HG03342 (cell line): ENCODE measurements around the gene HRCT1.
"Not testable (repeated sequence)": the region's sequence is repeated elsewhere in the genome, so short reads cannot be mapped to it uniquely, and the experiment has no call there.

ENCODE experiments used
- ATAC-seq: cut with Tn5 transposase; IDR thresholded peaks from one replicate; pipeline ENCODE4 v1.9.1; 2021; ENCODE audit warnings: mild to moderate bottlenecking, moderate library complexity; ENCODE audit not compliant: unreplicated experiment

Gene HRCT1

DNA sequence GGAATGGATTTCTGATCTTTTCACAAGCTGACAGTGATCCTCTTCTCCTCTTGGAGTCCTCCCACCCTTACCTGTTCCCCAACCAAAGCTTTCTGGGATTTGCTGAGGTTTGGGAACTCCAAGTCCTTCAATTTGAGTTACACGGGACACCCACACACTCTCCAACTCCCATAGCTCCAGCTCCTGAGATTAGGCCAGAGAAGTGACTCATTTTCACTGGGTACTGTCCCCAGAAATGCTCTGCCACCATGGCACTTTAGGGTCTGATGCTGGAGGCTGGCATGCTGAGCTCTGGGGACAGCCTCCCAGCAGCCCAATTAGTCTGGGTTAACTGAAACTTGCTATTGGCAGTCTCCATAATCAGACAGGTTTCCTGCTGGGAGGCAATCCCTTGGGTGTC, 14.0 kb upstream of the HRCT1 start:
- ATAC-seq = no peak

DNA sequence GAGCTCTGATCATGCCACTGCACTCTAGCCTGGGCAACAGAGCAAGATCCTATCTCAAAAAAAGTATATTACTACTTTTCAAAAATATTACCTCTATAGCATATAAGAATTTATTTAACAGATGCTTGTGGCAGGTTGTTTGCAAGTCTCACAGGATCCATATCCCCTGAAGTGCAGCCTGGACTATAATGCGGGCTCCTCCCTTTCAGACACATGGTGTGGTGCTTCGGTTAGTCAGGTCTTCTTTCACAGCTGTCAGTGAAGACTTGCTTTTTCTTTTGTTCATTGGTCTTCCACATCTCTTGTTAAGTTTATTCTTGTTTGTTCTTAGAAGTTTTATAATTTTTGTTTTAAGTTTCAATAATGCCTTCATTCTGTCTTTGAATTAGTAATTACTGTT, 9.4 kb upstream of the HRCT1 start:
- no peak for ATAC-seq

DNA sequence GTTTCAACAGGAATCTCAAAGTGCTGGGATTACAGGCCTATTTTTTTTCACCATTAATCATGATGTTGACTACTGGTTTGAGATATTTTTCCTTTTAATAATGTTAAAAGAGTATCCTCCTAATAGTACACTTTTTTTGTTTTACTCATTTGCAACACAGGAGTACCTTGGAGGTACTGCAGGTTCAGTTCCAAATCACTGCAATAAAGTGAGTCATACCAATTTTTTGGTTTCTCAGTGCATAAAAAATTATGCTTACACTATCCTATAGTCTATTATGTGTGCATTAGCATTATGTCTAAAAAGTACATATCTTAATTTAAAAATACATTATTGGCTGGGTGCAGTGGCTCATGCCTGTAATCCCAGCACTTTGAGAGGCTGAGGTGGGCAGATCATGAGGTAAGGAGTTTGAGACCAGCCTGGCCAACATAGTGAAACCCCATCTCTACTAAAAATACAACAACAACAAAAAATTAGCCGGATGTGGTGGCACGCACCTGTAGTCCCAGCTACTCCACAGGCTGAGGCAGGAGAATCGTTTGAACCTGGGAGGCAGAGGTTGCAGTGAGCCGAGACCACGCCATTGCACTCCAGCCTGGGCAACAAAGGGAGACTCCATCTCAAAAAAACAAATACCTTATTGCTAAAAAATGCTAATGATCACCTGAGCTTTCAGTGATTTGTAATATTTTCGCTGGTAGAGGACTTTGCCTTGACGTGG, 8.5 kb upstream of the HRCT1 start:
- not testable (repeated sequence) for ATAC-seq

DNA sequence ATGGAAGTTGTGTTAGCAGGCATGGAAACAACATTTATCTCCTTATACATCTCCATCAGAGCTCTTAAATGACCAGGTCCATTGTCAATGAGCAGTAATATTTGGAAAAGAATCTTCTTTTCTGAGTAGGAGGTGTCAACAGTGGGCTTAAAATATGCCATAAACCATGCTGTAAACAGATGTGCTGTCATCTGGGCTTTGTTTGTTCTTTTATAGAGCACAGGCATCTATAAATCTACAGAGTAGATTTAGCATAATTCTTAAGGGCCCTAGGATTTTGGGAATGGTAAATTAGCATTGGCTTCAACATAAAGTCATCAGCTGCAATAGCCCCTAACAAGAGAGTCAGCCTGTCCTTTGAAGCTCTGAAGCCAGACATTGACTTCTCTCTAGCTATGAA, 7.7 kb upstream of the HRCT1 start:
- no peak for ATAC-seq

DNA sequence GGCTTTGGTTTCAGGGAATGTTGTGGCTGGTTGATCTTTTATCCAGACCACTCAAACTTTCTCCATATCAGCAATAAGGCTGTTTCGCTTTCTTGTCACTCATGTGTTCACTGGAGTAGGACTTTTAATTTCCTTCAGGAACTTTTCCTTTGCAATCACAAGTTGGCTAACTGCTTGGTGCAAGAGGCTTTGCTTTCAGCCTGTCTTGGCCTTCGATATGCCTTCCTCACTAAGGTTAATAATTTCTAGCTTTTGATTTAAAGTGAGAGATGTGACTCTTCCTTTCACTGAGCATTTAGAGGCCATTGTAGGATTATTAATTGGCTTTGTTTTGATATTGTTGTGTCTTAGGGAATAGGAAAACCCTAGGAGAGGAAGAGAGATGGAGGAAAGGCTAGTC, 7.0 kb upstream of the HRCT1 start:
- ATAC-seq = no peak

DNA sequence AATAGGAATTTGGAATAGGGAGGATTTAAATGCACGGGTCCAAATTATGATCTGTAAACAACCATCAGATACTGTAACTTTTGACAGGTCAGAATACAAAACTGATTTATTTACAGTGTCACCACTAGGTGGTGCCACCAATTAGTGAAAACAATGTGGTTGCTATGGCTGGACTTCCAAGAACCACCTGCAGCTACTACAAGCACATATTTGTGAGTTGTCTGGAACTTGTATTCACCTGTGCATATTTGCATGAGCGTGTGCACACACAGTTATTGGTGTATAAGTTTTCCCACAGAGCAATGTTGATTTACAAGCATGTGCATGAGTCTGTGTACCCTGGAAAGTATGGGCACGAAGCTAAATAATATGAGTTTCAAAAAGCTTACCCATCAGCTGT, 3.0 kb upstream of the HRCT1 start:
- ATAC-seq = no peak

DNA sequence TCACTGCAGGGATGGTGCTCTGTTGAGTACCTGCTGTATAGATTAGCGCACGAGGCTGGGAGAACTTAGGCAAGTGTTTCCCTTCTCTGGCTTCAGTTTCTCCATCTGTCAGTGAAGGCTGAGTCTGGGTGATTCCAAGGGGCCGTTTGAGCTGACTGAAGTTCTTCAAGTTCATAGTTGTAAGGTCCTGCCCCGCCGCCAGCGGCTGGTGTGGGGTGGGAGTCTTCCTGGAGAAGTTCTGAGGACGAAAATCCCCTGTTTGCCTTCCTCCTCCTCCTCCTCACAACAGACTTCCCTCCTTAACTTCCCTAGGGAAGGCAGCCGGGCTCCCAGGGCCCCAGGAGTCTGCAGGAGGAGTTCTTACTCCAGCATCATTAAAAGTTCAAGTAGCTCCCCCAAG, 1.7 kb upstream of the HRCT1 start:
- ATAC-seq = no peak

DNA sequence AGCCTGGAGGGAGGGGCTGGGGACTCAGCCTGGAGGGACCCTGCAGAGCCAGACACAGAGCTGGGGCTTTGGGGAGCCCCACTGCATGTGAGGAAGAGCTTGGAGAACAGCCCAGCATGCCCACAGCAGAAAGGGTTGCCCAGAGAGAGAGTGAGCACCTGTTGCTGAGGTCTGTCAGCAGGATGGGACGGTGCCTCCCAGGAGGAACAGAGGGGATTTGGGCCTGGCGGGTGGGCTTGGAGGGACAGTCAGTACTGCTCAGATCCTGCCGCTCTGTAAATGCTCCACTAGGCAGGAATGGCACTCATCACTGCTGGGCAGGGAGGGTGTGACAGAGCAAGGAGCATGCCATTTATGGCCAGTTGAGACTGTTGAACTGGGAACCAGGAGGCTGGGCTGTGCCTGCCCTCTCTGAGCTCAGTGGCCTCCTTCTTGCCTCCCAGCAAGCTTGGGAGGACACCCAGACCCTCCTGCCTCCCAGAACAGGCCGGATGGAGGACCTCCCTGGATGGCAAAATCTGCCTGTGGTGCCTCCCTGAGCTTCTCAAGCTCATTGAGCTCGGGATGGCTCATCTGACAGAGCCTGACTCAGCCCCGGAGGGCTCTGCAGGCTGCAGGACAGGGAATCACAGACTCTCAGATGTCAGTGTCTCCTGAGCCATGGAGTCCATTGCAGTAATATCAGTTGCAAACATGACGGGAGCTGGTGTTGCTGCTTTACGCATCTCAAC, 786 bp upstream of the HRCT1 start:
- no peak for ATAC-seq

DNA sequence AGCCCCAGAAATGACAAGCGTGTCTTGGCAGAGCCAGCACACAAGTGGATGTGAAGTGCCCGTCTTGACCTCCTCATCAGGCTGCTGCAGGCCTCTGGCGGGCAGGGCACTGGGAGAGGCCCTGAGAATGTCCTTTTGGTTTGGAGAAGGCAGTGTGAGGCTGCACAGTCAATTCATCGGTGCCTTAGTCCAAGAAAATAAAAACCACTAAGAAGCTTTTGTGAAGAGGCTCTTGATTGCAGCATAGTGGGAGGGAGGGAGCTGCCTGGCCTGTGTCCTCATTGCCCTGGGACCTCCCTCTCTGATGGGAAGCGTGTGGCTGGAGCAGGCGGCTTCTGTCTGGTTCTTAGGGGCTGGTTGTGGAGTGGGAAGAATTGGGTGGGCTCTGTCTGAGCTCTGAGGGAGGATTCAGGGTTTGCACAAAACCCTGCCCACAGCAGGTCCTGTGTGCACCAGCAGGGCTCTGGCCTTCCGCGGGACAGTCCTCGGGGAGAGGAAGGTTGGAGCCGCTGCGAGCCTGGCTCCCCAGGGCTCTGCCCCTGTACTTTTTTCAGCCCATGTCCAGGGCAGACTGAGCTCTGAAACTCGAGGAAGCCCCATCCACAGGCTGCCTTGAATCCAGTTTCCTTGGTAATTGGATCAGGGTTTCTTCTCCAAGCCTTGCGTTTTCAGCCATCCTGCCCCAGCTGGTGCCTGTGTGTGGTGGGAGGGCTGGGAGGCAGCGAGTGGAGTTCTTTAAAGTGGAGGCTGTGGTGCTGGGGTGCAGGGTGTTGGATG, 1.1 kb downstream of the HRCT1 start:
- no peak for ATAC-seq

DNA sequence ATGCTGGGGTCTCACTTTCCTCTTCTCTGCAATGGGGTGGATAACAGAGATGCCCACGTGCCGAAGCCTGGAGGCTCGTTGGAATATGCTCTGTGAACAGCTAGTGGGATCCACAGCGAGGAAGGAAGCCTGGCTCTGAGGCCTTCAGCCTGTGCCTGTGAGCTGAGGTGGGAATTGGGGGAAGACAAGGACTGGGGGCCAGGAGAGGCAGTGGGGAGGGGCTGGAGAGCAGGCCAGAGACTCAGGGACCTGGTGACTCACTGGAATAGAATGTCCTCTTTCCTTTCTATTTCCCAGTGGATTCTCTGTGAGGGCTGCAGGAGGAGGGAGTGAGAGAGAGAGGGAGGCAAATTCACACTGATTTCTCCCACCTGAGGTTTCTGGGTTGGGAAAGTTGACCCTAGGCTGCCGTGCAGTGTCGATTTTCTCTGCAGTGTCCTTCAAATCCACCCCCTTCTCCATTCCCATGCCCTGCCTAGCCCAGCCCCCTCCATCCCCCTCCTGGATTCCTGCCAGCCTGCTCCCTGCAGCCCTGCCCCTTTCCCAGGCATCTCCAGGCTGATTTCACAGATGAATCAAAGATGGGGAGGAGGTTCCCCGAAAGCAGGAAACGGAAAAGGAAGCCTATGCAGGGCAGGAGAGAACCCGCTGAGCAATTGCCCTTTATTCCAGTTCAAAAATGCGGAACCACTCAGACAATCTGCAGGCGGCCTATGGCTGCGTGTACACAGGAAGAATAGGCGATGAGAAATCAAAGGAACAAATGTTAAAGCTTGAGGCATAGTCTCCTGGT, 1.9 kb downstream of the HRCT1 start:
- ATAC-seq = no peak

DNA sequence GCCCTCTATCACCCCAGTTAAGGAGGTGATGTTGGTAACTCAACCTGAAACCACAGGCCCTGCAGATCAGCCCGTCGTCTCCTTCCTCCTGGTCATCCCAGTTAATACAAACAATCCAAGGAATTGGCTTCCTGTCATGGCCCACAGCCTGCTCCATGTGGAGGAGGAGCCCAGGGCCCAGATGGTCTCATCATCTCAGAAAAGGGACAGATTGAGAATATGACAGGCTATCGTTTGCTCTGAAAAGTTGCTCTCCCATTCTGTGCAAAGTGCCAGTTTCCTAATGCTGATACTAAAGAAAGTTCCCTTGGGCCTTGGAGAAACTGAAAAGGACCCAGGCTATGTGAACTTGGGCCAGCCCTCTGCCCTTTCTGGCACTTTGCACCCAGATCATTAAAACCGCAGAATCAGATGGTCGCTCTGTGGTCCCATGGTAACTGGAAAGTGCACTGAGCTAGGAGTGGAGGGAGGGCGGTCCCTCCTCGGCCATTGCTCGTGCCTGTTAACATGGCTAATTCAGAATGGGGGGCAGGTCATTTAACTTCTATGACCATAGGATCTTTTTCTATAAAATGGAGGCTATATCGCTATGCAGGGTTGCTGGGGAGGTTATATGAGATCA, 2.6 kb downstream of the HRCT1 start:
- ATAC-seq = no peak

DNA sequence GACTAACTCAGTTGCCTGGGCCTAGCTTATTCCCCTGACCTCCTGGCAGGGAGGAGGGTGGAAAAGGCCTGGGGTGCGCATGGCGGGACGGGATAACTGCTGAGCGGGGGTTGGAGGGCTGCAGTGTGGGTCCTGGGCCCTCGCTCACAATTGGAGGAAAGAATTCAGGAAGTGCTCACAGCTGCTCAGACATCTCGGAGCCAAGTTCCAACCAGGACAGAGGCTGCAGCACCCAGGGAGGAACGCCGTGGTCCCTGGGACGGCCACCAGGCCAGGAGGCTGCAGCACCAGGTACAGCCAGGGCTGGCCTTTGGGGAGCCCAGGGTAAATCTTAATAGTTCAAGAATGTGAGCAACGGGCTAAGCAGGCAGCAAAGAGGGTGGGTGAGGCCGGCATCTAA, 3.3 kb downstream of the HRCT1 start, which contains the start of gene SPAAR:
Gene SPAAR, plus strand, starts transcription at position 217 of the 400 bp plus-strand sequence. CDS start 974 bp downstream, outside the sequence.
- ATAC-seq = no peak

DNA sequence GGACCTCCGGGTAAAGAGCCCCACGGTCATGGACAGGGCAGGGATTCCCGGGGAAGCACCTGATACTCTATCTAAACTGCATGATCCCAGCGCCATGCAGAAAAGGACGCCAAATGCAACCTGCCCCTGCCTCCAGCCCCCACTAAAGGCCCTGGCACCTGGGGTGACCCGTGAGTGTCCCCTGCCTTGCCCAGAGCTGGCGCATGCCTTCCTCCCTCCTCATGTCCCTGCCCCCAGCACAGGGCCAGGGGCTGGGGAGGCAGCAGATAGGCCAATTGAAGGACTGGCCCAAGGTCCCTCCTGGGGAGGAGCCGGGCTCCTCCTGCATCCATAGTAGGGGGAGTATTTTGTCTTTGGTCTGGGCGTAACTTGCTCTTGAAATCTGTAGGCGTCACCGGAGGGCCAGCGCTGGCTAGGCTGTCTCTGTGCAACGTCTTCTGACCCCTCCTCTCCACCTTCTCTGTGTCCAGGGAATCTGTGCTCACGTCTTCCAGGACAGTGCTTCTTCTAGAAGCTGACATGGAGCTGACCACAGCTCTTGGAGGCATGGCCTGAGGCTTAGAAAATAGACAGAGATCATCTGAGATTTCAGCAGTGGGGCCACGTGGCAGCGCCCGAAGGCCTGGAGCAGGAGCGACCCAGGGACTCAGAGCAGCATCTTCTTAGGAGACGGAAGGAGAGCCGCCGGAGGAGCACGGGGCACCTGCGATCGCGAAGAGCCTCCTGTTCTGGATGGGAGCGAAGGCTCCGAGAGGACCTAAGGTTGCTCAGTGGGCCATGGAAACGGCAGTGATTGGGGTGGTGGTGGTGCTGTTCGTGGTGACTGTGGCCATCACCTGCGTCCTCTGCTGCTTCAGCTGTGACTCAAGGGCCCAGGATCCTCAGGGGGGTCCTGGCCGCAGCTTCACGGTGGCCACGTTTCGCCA, 3.9 kb downstream of the HRCT1 start:
- ATAC-seq = no peak

DNA sequence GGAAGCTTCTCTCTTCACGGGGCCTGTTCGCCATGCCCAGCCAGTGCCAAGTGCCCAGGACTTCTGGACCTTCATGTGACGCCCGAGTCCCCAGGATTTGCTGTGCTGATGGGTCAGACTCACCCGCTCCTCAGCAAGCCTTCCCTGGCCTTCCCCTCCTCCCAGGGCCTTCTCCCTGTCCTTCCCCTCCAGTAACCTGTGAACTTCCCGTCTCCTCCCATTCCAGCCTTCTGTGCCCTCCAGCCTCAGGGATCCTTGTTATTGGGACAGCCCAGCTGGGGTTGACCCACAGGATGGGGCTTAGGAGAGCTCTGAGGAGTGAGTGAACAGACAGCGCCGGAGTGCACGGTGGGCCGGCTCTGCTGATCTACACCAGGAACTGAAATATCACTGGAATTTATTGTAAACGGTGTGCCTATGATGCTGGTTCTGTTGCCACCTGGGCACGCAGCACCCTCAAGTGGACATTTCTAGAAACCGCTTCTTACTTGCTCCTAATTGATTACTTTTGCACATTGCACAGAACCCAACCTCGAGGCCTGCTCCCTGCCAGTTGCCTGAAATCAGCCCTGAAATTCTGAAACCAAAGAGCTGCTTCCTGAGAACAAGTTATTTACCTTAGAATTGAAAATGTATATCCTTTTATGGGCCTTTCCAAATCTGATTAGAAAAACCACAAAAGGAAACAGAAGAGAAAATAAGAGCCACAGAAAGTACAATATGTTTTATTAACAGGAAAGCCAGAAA, 4.8 kb downstream of the HRCT1 start:
- ATAC-seq = no peak

DNA sequence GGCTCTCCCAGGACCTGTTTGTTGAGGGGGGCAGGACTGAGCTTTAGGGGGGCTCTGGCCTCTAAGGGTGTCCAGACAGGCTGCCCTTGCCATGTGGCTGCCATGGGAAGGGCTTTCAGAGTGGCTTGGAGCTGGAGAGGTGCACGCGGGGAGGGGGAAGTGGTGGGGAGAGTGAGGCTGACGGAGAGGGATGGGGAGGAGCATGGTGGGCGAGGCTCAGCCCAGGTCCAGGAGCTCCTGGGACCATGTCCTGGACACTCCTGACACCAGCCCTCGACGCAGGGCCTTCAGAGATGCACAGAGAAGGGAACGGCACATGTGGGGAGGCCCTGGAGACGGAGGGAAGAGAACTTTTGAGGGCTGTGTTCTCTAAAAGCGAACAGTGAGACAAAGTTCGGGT, 5.7 kb downstream of the HRCT1 start:
- no peak for ATAC-seq

DNA sequence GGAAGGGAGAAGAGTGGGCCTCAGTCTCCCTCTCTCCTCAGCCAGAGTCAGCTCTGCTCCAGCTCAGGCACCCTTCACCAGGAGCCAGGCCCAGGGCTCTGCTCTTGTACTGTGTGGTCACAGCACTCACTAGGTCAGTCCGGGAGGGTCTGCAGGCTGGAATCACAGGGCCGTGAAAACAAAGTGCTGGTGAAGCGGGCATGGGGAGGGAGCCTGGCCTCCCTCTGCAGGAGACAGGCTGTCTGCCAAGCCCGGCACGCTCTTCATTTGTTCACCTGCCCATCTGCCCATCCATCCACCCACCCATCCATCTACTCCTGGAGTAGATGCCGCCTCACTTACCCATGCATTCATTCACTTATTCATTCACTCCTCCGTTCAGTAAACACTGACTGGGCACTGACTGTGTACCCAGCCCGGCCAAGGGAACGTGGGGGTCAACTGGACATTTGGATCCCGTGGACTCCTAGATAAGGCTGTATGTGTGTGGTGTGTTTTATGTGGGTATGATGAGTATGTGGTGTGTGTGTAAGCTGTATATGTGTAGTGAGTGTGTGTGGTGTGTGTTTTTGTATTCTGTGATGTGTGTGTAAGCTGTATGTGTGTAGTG, 6.9 kb downstream of the HRCT1 start:
- no peak for ATAC-seq

DNA sequence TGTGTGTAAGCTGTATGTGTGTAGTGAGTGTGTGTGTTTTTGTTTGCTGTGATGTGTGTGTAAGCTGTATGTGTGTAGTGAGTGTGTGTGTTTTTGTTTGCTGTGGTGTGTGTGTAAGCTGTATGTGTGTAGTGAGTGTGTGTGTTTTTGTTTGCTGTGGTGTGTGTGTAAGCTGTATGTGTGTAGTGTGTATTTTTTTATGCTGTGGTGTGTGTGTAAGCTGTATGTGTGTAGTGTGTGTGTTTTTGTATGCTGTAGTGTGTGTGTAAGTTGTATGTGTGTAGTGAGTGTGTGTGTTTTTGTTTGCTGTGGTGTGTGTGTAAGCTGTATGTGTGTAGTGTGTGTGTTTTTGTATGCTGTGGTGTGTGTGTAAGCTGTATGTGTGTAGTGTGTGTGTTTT, 7.4 kb downstream of the HRCT1 start:
- not testable (repeated sequence) for ATAC-seq

DNA sequence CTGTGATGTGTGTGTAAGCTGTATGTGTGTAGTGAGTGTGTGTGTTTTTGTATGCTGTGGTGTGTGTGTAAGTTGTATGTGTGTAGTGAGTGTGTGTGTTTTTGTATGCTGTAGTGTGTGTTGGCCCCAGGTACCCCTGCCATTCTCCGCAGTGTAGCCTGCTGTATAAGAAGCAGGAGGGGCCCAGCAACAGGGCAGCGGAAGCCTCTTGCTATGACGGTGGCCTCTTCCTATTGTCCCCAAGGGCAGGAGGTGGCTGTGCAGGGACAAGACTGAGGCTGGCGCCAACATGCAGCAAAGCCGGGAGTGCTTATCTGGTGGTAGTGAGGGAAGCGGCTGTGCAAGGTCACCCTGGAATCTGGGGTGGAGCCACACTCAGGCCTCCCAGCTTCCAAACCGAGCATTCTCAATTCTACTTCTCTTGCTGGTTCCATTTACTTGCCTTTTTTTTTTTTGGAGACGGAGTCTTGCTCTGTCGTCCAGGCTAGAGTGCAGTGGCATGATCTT, 8.4 kb downstream of the HRCT1 start:
- ATAC-seq = no peak
